ENCODE measurements around the gene WDPCP. TPM values are rescaled to one million over a fixed set of nuclear protein-coding genes. Genes with fewer than 3 reads are reported as not detected.

Gene WDPCP
- total and polyA plus RNA-seq, 9 donors: 4.0 to 29.6 (median 15.6) TPM

DNA sequence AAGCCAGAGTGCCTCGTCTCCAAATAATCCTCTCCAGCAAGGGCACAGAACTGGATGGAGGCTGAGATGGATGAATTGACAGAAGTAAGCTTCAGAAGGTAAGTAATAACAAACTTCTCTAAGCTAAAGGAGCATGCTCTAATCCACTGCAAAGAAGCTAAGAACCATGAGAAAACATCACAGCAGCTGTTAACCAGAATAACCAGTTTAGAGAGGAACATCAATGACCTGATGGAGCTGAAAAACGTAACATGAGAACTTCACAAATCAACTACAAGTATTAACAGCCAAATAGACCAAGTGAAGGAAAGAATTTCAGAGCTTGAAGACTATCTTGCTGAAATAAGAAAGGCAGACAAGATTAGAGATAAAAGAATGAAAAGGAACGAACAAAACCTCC is 32.3 kb downstream of the WDPCP start:
- no peaks in the 10 kb centered on the region for H3K27me3 ChIP-seq
- intact Hi-C loops (cut with DNase I): no loop called here
- no peak overlapping the region for H3K27ac ChIP-seq
- TF ChIP-seq POLR2A (IDR thresholded peaks at IDR 0.05) (no peak), EP300 (IDR thresholded peaks at IDR 0.05) (no peak)
- TF ChIP-seq, protein P1, sequence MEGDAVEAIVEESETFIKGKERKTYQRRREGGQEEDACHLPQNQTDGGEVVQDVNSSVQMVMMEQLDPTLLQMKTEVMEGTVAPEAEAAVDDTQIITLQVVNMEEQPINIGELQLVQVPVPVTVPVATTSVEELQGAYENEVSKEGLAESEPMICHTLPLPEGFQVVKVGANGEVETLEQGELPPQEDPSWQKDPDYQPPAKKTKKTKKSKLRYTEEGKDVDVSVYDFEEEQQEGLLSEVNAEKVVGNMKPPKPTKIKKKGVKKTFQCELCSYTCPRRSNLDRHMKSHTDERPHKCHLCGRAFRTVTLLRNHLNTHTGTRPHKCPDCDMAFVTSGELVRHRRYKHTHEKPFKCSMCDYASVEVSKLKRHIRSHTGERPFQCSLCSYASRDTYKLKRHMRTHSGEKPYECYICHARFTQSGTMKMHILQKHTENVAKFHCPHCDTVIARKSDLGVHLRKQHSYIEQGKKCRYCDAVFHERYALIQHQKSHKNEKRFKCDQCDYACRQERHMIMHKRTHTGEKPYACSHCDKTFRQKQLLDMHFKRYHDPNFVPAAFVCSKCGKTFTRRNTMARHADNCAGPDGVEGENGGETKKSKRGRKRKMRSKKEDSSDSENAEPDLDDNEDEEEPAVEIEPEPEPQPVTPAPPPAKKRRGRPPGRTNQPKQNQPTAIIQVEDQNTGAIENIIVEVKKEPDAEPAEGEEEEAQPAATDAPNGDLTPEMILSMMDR (IDR thresholded peaks at IDR 0.05): no peak
- no peak overlapping the region for H3K4me3 ChIP-seq
- WGBS, 3 donors: 92 to 97% (median 95%) methylated on average over 3 of the region's 3 CpGs
- no peak for DNase-seq
- no peaks in the 10 kb centered on the region for H3K36me3 ChIP-seq
- no peaks in the 10 kb centered on the region for H3K9me3 ChIP-seq
- peaks cover 2% of the 10 kb centered on the region for H3K4me1 ChIP-seq (ENCODE audit: insufficient read depth)

DNA sequence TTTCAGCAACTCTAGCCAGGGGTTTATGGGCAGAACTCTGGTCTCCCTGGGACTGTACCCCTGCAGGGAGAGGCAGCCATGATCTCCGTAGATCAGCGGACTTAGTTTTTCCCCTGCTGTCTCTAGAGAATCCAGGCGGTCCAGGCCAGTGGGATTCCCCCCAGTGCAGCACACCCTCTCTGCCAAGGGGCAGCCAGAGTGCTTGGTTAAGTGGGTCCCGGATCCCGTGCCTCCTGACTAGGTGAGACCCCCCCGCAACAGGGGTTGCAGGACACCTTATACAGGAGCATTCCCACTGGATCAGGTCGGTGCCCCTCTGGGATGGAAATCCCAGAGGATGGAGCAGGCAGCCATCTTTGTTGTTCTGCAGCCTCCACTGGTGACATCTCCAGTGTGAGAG is 33.0 kb downstream of the WDPCP start:
- no peak overlapping the region for H3K27ac ChIP-seq
- H3K27me3 ChIP-seq: no peaks in the 10 kb centered on the region
- H3K4me3 ChIP-seq: no peak overlapping the region
- DNase-seq: no peak
- no peaks in the 10 kb centered on the region for H3K36me3 ChIP-seq
- no peaks in the 10 kb centered on the region for H3K9me3 ChIP-seq
- intact Hi-C loops (cut with DNase I): no loop called here
- peaks cover 2% of the 10 kb centered on the region for H3K4me1 ChIP-seq (ENCODE audit: insufficient read depth)
- WGBS, 3 donors: 96 to 100% (median 97%) methylated on average over 5 to 7 of the region's 7 CpGs
- no peak for TF ChIP-seq POLR2A (IDR thresholded peaks at IDR 0.05)
- TF ChIP-seq, protein P1 (IDR thresholded peaks at IDR 0.05): no peak
- no peak for TF ChIP-seq EP300 (IDR thresholded peaks at IDR 0.05)

DNA sequence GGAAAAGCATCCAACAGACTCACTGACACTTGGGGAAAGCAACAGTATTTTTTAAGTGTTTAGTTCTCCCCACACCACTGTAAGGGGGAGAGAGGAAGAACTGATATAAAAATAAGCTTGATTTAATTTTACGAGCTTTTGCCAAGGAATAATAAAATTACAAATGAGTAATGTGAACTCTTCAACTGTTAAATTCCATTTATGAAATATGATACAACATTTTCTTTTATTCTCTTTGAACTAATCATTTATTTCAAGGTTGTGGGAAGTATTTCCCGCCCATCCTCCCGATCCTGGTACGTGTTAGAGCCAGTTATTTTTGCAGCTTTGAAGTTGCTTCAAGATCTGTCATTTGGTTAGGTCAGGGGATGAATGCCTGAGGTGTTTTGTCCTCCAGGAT is 35.2 kb downstream of the WDPCP start:
- no peaks in the 10 kb centered on the region for H3K9me3 ChIP-seq
- intact Hi-C loops (cut with DNase I): no loop called here
- no peak overlapping the region for H3K4me3 ChIP-seq
- peaks cover 2% of the 10 kb centered on the region for H3K4me1 ChIP-seq (ENCODE audit: insufficient read depth)
- no peak overlapping the region for H3K27ac ChIP-seq
- H3K27me3 ChIP-seq: no peaks in the 10 kb centered on the region
- WGBS, 3 donors: 4 to 18% (median 11%) methylated on average over 4 of the region's 4 CpGs
- no peaks in the 10 kb centered on the region for H3K36me3 ChIP-seq
- TF ChIP-seq POLR2A (IDR thresholded peaks at IDR 0.05) (no peak), EP300 (IDR thresholded peaks at IDR 0.05) (no peak)
- TF ChIP-seq, protein P1 (IDR thresholded peaks at IDR 0.05): no peak
- DNase-seq: no peak

DNA sequence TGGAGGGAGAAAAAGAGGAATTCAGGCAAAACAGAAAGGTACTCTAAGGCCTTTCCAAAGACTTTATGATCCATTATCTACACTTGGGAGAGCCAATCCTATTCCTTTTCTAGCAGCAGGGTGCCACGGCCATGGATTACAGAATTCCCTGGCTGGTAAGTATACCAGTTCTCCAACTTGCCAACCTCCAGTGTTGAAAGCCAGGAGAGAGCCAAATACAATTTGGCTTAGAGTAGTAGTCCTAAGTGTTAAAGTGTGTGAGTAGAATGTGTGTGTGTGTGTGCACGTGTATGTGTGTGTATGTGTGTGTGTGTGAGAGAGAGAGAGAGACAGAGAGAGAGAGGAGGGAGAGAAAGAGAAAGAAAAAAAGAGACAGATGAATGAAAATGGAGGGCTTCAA is 43.3 kb downstream of the WDPCP start:
- intact Hi-C loops (cut with DNase I): no loop called here
- Histone ChIP-seq H3K9me3 (no peaks in the 10 kb centered on the region), H3K27me3 (no peaks in the 10 kb centered on the region), H3K4me1 (ENCODE audit: insufficient read depth) (no peaks in the 10 kb centered on the region), H3K4me3 (no peak overlapping the region), H3K36me3 (no peaks in the 10 kb centered on the region), H3K27ac (no peak overlapping the region)
- DNase-seq: no peak
- TF ChIP-seq, protein P1 (IDR thresholded peaks at IDR 0.05): no peak
- TF ChIP-seq EP300 (IDR thresholded peaks at IDR 0.05): no peak
- no peak for TF ChIP-seq POLR2A (IDR thresholded peaks at IDR 0.05)
- 89 to 93% (median 91%) methylated on average over 2 of the region's 2 CpGs for WGBS, 3 donors

Measured in ovary (tissue), 9 donors.